Activated naive CD8-positive, alpha-beta T cell treated with anti-CD3 and anti-CD28 coated beads, Interleukin-2, amount 10 ng/mL, durations not matched to agents 7 days and 5 days (primary cell): ENCODE results near the gene RPL23. TPM values are rescaled to one million over a fixed set of nuclear protein-coding genes. Genes with fewer than 3 reads are reported as not detected.

ENCODE experiments used
- ATAC-seq: fragments of 150-1000 bp; cut with Tn5 transposase; one replicate; pipeline ENCODE4 v1.10.0; 2021; ENCODE audit warnings: low read depth, moderate library complexity
- POLR2A ChIA-PET: fragments of 350-600 bp; sonication (Branson Sonifier 250); formaldehyde crosslinking; loops from one replicate; lab custom pipeline; 2021; ENCODE audit warnings: antibody characterized with exemption; lab: Charles Lee
- DNase-seq: peaks from one replicate; pipeline ENCODE4 v3.0.0; 2021
- H3K27ac Mint-ChIP-seq: one replicate; pipeline ENCODE4 v1.8.0; 2022; ENCODE audit warnings: mild to moderate bottlenecking, mixed read lengths
- H3K27me3 Mint-ChIP-seq: one replicate; pipeline ENCODE4 v1.8.0; 2022; ENCODE audit warnings: mild to moderate bottlenecking, moderate library complexity, mixed read lengths
- H3K36me3 Mint-ChIP-seq: one replicate; pipeline ENCODE4 v1.8.0; 2021; ENCODE audit warnings: mild to moderate bottlenecking, mixed read lengths
- H3K4me1 Mint-ChIP-seq: one replicate; pipeline ENCODE4 v1.8.0; 2021; ENCODE audit warnings: mixed read lengths
- H3K4me3 Mint-ChIP-seq: one replicate; pipeline ENCODE4 v1.8.0; 2022; ENCODE audit warnings: mild to moderate bottlenecking, moderate library complexity, mixed read lengths
- H3K9me3 Mint-ChIP-seq: one replicate; pipeline ENCODE4 v1.8.0; 2021; ENCODE audit warnings: mixed read lengths
- total RNA-seq, 2 experiments: library from RNA; stranded (reverse); gene quantifications; one replicate each; pipeline ENCODE4 v1.2.3, GENCODE V29; 2021

Gene RPL23
- total RNA-seq, 2 experiments from 2014 or later = 1,166 to 1,188 TPM

DNA sequence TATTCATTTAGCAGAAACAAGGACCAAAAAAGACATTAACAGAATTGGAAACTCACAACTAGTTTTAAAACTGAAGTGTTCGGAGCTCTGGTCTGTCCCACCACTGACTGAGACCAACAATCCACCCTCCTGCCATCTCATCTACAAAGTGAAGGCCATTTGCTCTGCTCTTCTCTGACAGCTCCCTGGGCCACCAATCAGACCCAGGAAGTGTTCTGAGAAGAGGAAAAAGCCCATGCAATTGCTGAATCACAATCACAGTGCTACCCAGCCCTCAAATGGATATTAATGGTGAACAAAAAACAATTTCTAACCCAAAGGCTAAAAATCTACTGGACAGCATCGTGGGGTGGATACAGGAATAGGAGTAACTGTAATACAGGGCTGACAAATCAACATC, 2.1 kb downstream of the RPL23 start:
- POLR2A ChIA-PET = interaction anchor here (1.4 to 4.6 kb wide), 4 partner anchors 19 to 74 kb away, joined by 3 to 147 read pairs (median 8); partner anchors contain the start of genes LASP1 and LASP1NB
- H3K27ac Mint-ChIP-seq = peak overlapping the region; percentile 77

DNA sequence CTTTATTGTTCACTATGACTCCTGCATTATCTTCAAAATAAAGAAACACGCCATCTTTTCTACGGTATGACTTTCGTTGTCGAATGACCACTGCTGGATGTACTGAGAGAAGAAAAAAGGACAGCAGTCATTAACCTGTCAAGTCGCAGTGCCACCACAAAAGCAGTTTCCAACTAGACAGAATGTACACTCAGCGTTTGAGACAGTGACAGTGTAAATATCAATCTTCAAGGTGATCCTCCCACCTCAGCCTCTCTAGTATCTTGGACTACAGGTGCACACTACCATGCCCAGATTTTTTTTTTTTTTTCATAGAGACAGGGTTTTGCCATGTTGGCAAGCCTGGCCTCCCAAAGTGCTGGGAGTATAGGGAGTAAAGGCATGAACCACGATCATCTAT, 3.1 kb downstream of the RPL23 start:
- Mint-ChIP-seq H3K27ac (peak overlapping the region; percentile 32), H3K27me3 (no peaks in the 10 kb centered on the region), H3K9me3 (no peaks in the 10 kb centered on the region)

More for the DNA sequence above, 2.1 kb downstream of the RPL23 start:
- Mint-ChIP-seq H3K27me3 (no peaks in the 10 kb centered on the region), H3K4me3 (peak overlapping the region; percentile 95), H3K36me3 (peaks cover 53% of the 10 kb centered on the region), H3K9me3 (no peaks in the 10 kb centered on the region), H3K4me1 (peaks cover 35% of the 10 kb centered on the region)
- ATAC-seq (no peak), DNase-seq (no peak)

GRCh38 chr17:38848939-38849605, 4.4 kb downstream of the RPL23 start:
- DNase-seq (no peak), ATAC-seq (no peak)
- Mint-ChIP-seq H3K9me3 (no peaks in the 10 kb centered on the region), H3K27me3 (no peaks in the 10 kb centered on the region), H3K27ac (peak overlapping the region; percentile 14), H3K4me3 (no peak overlapping the region), H3K36me3 (peaks cover 53% of the 10 kb centered on the region), H3K4me1 (peaks cover 31% of the 10 kb centered on the region)
- POLR2A ChIA-PET = interaction anchor here (0.6 to 1.3 kb wide), 3 partner anchors 8 to 23 kb away, joined by 3 to 11 read pairs (median 3); no protein-coding TSS in a partner anchor

More for the DNA sequence above, 3.1 kb downstream of the RPL23 start:
- POLR2A ChIA-PET = interaction anchor here (1.5 kb wide), 1 partner anchor 24 kb away, joined by 3 read pairs; no protein-coding TSS in a partner anchor
- Mint-ChIP-seq H3K4me3 (peak overlapping the region; percentile 95), H3K36me3 (peaks cover 53% of the 10 kb centered on the region), H3K4me1 (peaks cover 35% of the 10 kb centered on the region)
- DNase-seq = no peak
- ATAC-seq = no peak

DNA sequence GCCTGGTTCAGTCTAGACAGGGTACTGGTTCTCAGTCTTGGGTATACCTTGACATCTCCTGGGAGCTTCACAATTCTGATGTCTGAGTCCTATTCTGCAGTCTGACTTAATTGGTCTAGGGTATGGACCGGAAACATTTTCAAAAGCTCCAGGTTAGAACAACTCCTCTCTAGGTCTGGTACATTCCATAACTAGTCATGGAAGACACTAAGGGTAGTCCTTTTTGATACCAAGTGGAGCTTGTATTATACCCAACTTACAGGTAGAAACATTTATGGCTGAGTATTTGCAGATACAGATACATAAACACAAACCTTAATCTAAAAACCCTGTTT, 5.0 kb downstream of the RPL23 start:
- H3K27ac Mint-ChIP-seq = no peak overlapping the region
- no peaks in the 10 kb centered on the region for H3K9me3 Mint-ChIP-seq
- H3K27me3 Mint-ChIP-seq = no peaks in the 10 kb centered on the region
- DNase-seq (no peak), ATAC-seq (no peak)
- H3K36me3 Mint-ChIP-seq = peaks cover 53% of the 10 kb centered on the region
- H3K4me1 Mint-ChIP-seq = peaks cover 31% of the 10 kb centered on the region
- no peak overlapping the region for H3K4me3 Mint-ChIP-seq
- POLR2A ChIA-PET = interaction anchor here (1.1 kb wide), 1 partner anchor 23 kb away, joined by 3 read pairs; no protein-coding TSS in a partner anchor

- no peaks in the 10 kb centered on the region for H3K9me3 Mint-ChIP-seq
- H3K4me1 Mint-ChIP-seq = peaks cover 10% of the 10 kb centered on the region
- POLR2A ChIA-PET = interaction anchor here (1.0 to 2.1 kb wide), 2 partner anchors 9 to 27 kb away, joined by 3 to 9 read pairs; partner anchors contain the start of gene RPL23
- DNase-seq = no peak
- no peak overlapping the region for H3K27ac Mint-ChIP-seq
- H3K4me3 Mint-ChIP-seq = no peak overlapping the region
- peaks cover 15% of the 10 kb centered on the region for H3K36me3 Mint-ChIP-seq
- ATAC-seq = no peak
- H3K27me3 Mint-ChIP-seq = no peaks in the 10 kb centered on the region
Measured at GRCh38 chr17:38844261-38844757, 9.2 kb downstream of the RPL23 start.

- peak; percentile 40 for DNase-seq
Measured at GRCh38 chr17:38825762-38826247, 27.7 kb downstream of the RPL23 start.

DNA sequence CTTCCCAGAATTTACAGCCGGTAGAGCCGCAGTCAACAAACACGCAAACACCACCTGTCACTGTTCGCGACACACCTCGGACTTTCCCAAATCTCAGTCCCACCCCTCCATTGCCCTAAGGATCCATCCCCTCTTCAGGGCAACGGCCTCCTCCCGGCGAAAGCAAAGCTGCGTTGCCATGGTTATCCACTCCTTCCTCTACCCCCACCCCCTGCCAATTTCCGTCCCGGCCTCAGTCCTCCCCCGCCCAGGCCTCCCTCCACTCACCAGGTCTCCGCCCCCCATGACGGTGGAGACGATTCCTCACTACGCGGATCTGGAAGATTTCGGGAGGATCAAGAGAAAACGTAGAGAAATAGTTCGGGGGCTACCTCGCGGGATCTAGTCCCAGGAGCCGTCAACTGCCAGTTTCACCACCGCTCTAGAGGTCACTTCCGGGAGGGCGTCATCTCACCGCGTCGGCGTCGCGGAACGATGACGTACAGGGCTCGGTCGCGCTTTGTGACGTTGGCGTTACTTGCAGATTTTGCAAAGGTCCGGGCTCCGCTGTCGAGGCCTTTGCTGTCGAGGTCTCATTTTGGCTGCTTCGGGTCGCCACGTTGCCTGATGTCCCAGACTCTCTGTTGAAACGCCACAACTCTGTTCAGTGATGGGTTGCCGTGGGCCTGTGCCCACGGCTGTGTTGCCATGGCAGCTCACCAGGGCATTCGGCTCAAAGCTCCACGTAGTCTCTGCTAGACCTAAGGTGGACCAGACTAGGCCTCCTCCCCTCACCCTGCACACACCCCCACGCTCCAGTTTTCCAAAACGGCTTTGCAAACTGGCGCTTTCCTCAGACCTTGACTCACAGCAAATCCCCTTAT, 28.4 kb downstream of the RPL23 start, which contains the start of gene CWC25:
Gene CWC25 (minus strand): TSS at position 423 of the 863 bp plus-strand sequence. CDS start 138 bp downstream, at position 285.
- Mint-ChIP-seq H3K4me1 (peaks cover 22% of the 10 kb centered on the region), H3K36me3 (peaks cover 4% of the 10 kb centered on the region), H3K27me3 (no peaks in the 10 kb centered on the region), H3K9me3 (no peaks in the 10 kb centered on the region), H3K27ac (peak within 1 kb of the TSS; percentile 99), H3K4me3 (peak within 1 kb of the TSS; percentile 100)
- POLR2A ChIA-PET = interaction anchor here (0.5 to 2.1 kb wide), 13 partner anchors 16 to 130 kb away, joined by 3 to 30 read pairs (median 5); partner anchors contain the start of genes LASP1, LASP1NB, PIP4K2B and RPL23
- DNase-seq (peak; percentile 99), ATAC-seq (peak; percentile 77)

More at GRCh38 chr17:38825762-38826247, 27.7 kb downstream of the RPL23 start:
- peak overlapping the region; percentile 99 for H3K27ac Mint-ChIP-seq
- POLR2A ChIA-PET = interaction anchor here (0.8 to 2.1 kb wide), 11 partner anchors 15 to 118 kb away, joined by 3 to 30 read pairs (median 3); partner anchors contain the start of genes LASP1, LASP1NB, PIP4K2B and RPL23
- peak overlapping the region; percentile 100 for H3K4me3 Mint-ChIP-seq
- H3K4me1 Mint-ChIP-seq = peaks cover 22% of the 10 kb centered on the region
- H3K9me3 Mint-ChIP-seq = no peaks in the 10 kb centered on the region
- H3K27me3 Mint-ChIP-seq = no peaks in the 10 kb centered on the region
- peaks cover 4% of the 10 kb centered on the region for H3K36me3 Mint-ChIP-seq
- ATAC-seq = no peak

GRCh38 chr17:38815576-38816193, 37.8 kb downstream of the RPL23 start:
- no peak overlapping the region for H3K27ac Mint-ChIP-seq

GRCh38 chr17:38809828-38810227, 43.7 kb downstream of the RPL23 start:
- no peak for DNase-seq
- ATAC-seq = no peak
- Mint-ChIP-seq H3K27me3 (no peaks in the 10 kb centered on the region), H3K9me3 (no peaks in the 10 kb centered on the region), H3K4me1 (no peaks in the 10 kb centered on the region), H3K36me3 (peaks cover 30% of the 10 kb centered on the region), H3K4me3 (no peak overlapping the region), H3K27ac (no peak overlapping the region)
- POLR2A ChIA-PET = no interaction called here

More at GRCh38 chr17:38815576-38816193, 37.8 kb downstream of the RPL23 start:
- Mint-ChIP-seq H3K36me3 (peaks cover 16% of the 10 kb centered on the region), H3K27me3 (no peaks in the 10 kb centered on the region), H3K4me1 (peaks cover 4% of the 10 kb centered on the region), H3K9me3 (no peaks in the 10 kb centered on the region), H3K4me3 (no peak overlapping the region)
- ATAC-seq (peak; percentile 30), DNase-seq (no peak)
- POLR2A ChIA-PET = no interaction called here

- peaks cover 28% of the 10 kb centered on the region for H3K36me3 Mint-ChIP-seq
- no peaks in the 10 kb centered on the region for H3K27me3 Mint-ChIP-seq
- peaks cover 31% of the 10 kb centered on the region for H3K4me1 Mint-ChIP-seq
- POLR2A ChIA-PET = interaction anchor here (0.9 to 1.9 kb wide), 2 partner anchors 69 to 400 kb away, joined by 4 to 7 read pairs; partner anchors contain the start of genes LASP1 and RPL19
- no peak for ATAC-seq
- H3K9me3 Mint-ChIP-seq = no peaks in the 10 kb centered on the region
- peak overlapping the region; percentile 80 for H3K4me3 Mint-ChIP-seq
- no peak for DNase-seq
- peak overlapping the region; percentile 71 for H3K27ac Mint-ChIP-seq
Measured at GRCh38 chr17:38800237-38800760, 53.2 kb downstream of the RPL23 start.

DNA sequence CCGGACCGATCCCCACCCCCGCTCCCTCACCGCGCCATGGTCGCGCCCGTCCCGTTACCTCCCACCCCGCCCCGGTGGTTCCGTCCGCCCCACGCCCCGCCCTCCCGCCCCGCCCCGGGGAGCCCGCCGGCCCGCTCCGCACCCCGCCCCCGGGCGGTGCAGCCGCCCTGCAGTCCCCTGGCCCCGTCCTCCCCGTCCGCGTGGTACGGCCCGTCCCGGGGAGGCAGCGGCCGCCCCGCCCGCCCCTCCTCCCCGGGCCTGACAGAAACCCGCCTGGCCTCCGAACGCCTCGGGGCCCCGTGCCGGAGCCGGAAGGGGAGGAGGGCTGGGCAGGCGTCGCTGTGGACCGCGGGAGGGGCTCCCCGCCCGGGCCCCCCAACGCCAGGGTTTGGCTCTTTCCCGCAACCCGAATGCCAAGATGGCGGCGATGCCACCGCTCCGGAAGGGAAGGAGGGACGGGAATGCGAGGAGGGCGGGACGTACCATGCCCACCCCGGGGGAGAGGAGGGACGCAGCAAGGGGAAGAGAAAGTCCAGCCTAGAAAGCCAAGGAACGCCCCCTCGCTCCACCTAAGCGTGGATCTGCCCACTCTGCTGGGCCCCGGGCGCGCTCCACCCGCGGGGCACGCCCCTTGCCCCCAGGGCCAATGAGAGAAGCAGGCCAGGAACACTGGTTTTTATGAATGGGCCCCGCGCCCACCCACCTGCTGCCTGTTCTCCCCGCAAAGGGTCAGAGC, 53.9 kb downstream of the RPL23 start, which contains the start of gene PIP4K2B:
Gene PIP4K2B (minus strand): TSS at position 56 of the 736 bp plus-strand sequence. CDS start 132 bp downstream, outside the sequence.
- H3K27ac Mint-ChIP-seq = peak within 1 kb of the TSS; percentile 93
- no peaks in the 10 kb centered on the region for H3K27me3 Mint-ChIP-seq
- DNase-seq = peak; percentile 89
- peaks cover 31% of the 10 kb centered on the region for H3K4me1 Mint-ChIP-seq
- peak; percentile 81 for ATAC-seq
- H3K9me3 Mint-ChIP-seq = no peaks in the 10 kb centered on the region
- POLR2A ChIA-PET = interaction anchor here (0.5 to 1.9 kb wide), 7 partner anchors 26 to 1224 kb away, joined by 3 to 8 read pairs (median 5); partner anchors contain the start of genes CWC25, LASP1, RPL19 and RPL23
- peak within 1 kb of the TSS; percentile 96 for H3K4me3 Mint-ChIP-seq
- H3K36me3 Mint-ChIP-seq = peaks cover 28% of the 10 kb centered on the region
